Right atrium auricular region (tissue), 2 donors: ENCODE results near the gene CYB561D2. TPM values are rescaled to one million over a fixed set of nuclear protein-coding genes. Genes with fewer than 3 reads are reported as not detected.

ENCODE experiments used
- DNase-seq: peaks from one replicate; pipeline ENCODE4 v3.0.0-alpha.2; 2019; ENCODE audit warnings: low spot score
- H3K27ac ChIP-seq, 2 donors: fragments of 200-600 bp; sonication (generic); 1 replicate in 1 of 2; 2 replicates in 1 of 2; pipeline ENCODE4 v1.5.1; 2016 to 2019
- H3K27me3 ChIP-seq, 2 donors: fragments of 200-600 bp; sonication (generic); one replicate each; pipeline versions ENCODE4 v1.5.1 to v1.6.0; 2017 to 2019
- H3K36me3 ChIP-seq: fragments of 200-600 bp; sonication (generic); one replicate; pipeline ENCODE4 v1.5.1; 2016
- H3K4me1 ChIP-seq, 2 donors: fragments of 200-600 bp; sonication (generic); one replicate each; pipeline versions ENCODE4 v1.5.1 to v1.6.0; 2017 to 2019
- H3K4me3 ChIP-seq, 2 donors: fragments of 200-600 bp; sonication (generic); 1 replicate in 1 of 2; 2 replicates in 1 of 2; pipeline ENCODE4 v1.5.1; 2017 to 2019; ENCODE audit warnings: mild to moderate bottlenecking in 1 of 2, moderate library complexity in 1 of 2
- H3K9me3 ChIP-seq, 2 donors: fragments of 200-600 bp; sonication (generic); one replicate each; pipeline ENCODE4 v1.5.1; 2019
- CTCF ChIP-seq, 2 donors: fragments of 200-600 bp; sonication (generic); IDR thresholded peaks; one replicate each; pipeline ENCODE4 v1.5.1; 2019; ENCODE audit warnings: antibody characterized with exemption in 2 of 2
- total RNA-seq, 2 donors: library from RNA; depleted of rRNA; stranded (reverse); fragments of >200 nt; gene quantifications; one replicate each; pipeline ENCODE4 v1.1.0, GENCODE V29; 2016

The CYB561D2 gene
- total RNA-seq, 2 donors from 2014 or later: 11.7 to 11.9 TPM

DNA sequence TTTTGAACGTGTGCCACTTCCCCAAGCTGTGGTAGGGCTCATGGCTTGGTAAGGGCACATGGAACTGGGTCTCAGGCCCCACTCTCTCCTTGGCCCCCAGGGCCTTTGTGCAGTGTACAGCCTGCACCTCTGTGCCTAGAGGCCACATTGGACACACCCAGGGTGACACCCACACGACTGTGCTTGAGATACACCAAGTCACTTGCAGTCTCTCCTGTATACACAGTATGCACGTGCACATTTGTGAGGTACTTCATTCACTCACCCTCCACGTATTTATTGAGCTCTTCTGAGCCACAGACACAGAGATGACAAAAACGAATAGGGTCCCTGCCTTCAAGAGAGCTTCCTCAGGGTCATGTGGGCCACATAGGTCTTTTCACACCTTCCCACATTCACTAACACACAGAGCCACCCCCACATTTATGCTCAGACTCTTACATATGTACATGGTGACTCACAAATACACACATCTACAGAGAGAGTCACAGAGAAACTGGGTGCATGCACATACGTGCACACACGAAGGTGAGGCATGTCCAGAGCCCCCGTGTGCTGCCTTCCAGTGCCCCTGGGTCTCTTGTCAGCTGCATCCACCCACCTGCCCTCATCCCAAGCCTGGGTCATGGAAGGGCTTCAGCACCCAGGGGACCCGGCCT lies 18.5 kb downstream of the CYB561D2 start:
- Histone ChIP-seq H3K4me1 (peaks cover 0 to 13% of the 10 kb centered on the region in 2 donors), H3K9me3 (no peaks in the 10 kb centered on the region), H3K27ac (no peak overlapping the region), H3K36me3 (no peaks in the 10 kb centered on the region), H3K27me3 (no peaks in the 10 kb centered on the region), H3K4me3 (no peak overlapping the region)
- no peak for DNase-seq
- no peak for TF ChIP-seq CTCF (IDR thresholded peaks at IDR 0.05)

GRCh38 chr3:50370594-50370993 lies 19.9 kb downstream of the CYB561D2 start:
- H3K27ac ChIP-seq: no peak overlapping the region
- H3K9me3 ChIP-seq: no peaks in the 10 kb centered on the region
- TF ChIP-seq CTCF (IDR thresholded peaks at IDR 0.05): no peak
- no peaks in the 10 kb centered on the region for H3K27me3 ChIP-seq
- H3K36me3 ChIP-seq: no peaks in the 10 kb centered on the region
- no peak for DNase-seq
- H3K4me3 ChIP-seq: no peak overlapping the region
- H3K4me1 ChIP-seq: no peaks in the 10 kb centered on the region

DNA sequence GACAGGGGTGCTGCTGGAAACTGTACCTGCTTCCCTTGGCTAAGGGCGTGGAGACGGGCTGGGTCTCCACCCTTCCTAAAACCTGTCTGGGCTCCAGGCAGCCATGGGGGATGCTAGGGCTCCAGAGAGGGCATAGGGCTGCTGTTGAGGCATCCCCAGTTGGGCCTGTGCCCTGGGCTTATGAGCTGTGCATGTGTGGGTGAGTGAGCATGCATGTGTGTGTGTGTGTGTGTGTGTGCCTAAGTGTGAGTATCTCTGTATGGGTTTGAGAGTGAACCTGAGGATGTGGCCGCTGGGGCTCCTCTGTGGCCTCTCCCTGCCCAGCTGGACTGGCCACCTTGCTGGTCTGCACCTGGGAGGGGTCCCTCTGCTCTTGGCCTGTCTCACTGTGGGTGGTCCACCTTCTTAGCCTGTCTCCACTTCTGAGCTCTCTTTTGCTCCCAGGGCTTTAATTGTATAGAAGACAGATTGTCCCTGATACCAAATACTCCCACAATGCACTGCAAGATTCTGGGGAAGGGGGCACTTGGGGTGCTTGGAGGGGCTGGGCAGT lies 20.5 kb downstream of the CYB561D2 start:
- H3K4me3 ChIP-seq: no peak overlapping the region

DNA sequence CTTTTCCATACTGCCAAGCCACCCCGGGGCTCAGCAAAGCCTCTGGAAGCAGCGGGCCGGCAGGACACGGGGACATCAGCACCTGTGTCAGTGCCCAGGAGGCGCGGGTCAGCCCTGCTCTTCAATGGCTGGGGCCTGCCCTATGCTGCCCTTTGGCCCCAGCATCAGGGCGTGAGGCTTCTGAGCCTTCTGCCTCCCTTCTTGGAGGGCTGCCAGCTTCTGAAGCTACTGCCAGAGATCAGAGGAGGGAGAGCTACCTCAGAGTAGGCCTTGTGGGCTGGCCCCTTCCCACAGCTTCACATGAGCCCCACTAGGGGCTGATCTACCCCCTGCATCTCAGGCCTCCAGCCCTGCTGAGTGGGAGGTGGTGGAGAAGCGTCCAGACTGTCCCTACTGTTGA lies 21.7 kb downstream of the CYB561D2 start:
- no peaks in the 10 kb centered on the region for H3K4me1 ChIP-seq
- H3K27me3 ChIP-seq: no peaks in the 10 kb centered on the region
- DNase-seq: no peak
- H3K27ac ChIP-seq: no peak overlapping the region
- TF ChIP-seq CTCF (IDR thresholded peaks at IDR 0.05): no peak
- H3K36me3 ChIP-seq: no peaks in the 10 kb centered on the region
- no peak overlapping the region for H3K4me3 ChIP-seq
- no peaks in the 10 kb centered on the region for H3K9me3 ChIP-seq

More for the DNA sequence above, 20.5 kb downstream of the CYB561D2 start:
- Histone ChIP-seq H3K27ac (no peak overlapping the region), H3K4me1 (no peaks in the 10 kb centered on the region), H3K36me3 (no peaks in the 10 kb centered on the region), H3K9me3 (no peaks in the 10 kb centered on the region), H3K27me3 (no peaks in the 10 kb centered on the region)
- DNase-seq: no peak
- no peak for TF ChIP-seq CTCF (IDR thresholded peaks at IDR 0.05)

DNA sequence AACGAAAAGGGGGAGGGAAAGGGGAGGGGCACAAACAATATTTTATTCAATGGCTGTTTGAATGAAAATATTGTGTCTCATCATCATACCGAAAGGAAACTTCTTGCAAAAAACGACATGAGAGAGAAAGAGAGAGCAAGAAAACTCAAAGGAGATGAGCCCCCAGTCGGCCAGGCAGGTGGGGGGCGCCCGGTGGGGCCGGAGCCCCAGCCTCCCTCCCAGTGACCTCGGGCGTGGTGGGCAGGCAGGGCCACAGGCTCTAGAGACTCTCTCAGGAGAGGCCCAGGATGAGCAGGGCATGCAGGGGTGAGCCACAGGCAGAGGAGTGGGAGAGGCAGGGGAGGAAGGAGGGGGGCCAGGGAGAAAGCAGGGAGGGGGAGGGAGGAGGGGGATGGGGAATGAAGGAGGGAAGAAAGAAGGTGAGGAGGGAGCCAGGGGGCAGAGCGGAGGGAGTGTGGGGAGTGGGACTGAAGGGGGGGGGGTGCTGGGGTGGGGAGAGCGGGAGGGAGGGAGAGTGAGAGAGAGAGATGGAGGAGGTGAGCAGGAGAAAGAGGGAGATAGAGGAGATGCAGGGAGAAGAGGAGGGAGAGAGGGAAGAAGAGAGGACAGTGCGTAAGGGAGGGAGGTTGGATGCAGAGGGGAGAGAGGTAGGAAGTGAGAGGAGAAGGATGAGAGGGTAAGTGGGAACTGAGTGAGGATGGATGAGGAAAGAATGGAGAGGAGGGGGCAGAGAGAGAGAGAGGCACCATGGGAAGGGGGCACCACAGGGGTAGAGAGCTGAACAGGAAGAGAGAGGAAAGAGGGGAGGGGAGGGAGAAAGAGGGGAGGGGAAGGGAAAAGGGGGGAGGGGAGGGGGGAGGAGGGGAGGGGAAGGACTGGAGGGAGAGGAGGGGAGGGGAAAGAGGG lies 22.7 kb downstream of the CYB561D2 start:
- Histone ChIP-seq H3K9me3 (no peaks in the 10 kb centered on the region), H3K27me3 (no peaks in the 10 kb centered on the region), H3K36me3 (no peaks in the 10 kb centered on the region), H3K4me3 (no peak overlapping the region), H3K27ac (no peak overlapping the region), H3K4me1 (no peaks in the 10 kb centered on the region)
- TF ChIP-seq CTCF (IDR thresholded peaks at IDR 0.05): no peak
- DNase-seq: no peak
